Kidney tubule cell (primary cell): ENCODE results near the gene BANP.
"Not testable (repeated sequence)": the region's sequence is repeated elsewhere in the genome, so short reads cannot be mapped to it uniquely, and the experiment has no call there.

Source experiments
- DNase-seq: peaks from one replicate; pipeline ENCODE4 v3.0.0-alpha.2; 2018; ENCODE audit warnings: low spot score

The BANP gene

GRCh38 chr16:87927195-87927562 is 24.1 kb upstream of the BANP start:
- no peak for DNase-seq

- no peak for DNase-seq
These were observed 21.2 kb upstream of the BANP start for GRCh38 chr16:87929986-87930385.

- DNase-seq: no peak
These were observed 20.8 kb upstream of the BANP start for GRCh38 chr16:87930456-87930855.

- no peak for DNase-seq
These were observed 19.7 kb upstream of the BANP start for GRCh38 chr16:87931504-87931903.

- DNase-seq: not testable (repeated sequence)
These were observed 18.6 kb upstream of the BANP start for GRCh38 chr16:87932475-87933139.

GRCh38 chr16:87933140-87933495 is 18.1 kb upstream of the BANP start:
- no peak for DNase-seq

GRCh38 chr16:87934752-87935425 is 16.3 kb upstream of the BANP start:
- DNase-seq: not testable (repeated sequence)

- DNase-seq: not testable (repeated sequence)
These were observed 15.2 kb upstream of the BANP start for GRCh38 chr16:87936016-87936374.

GRCh38 chr16:87936375-87937230 is 14.6 kb upstream of the BANP start, which contains the start of gene CA5A:
Gene CA5A (minus strand): TSS chr16:87936529. CDS start chr16:87936450, 79 bp downstream.
- no peak for DNase-seq

GRCh38 chr16:87937231-87937542 is 14.0 kb upstream of the BANP start:
- not testable (repeated sequence) for DNase-seq

- DNase-seq: no peak
These were observed 12.8 kb upstream of the BANP start for GRCh38 chr16:87938412-87938949.

- DNase-seq: no peak
These were observed 11.4 kb upstream of the BANP start for GRCh38 chr16:87939562-87940423.

- no peak for DNase-seq
These were observed 8.6 kb upstream of the BANP start for GRCh38 chr16:87942680-87943079.

GRCh38 chr16:87945351-87946042 is 5.7 kb upstream of the BANP start:
- peak; percentile 77 for DNase-seq

GRCh38 chr16:87946596-87947347 is 4.5 kb upstream of the BANP start:
- no peak for DNase-seq

- DNase-seq: peak; percentile 26
These were observed 3.7 kb upstream of the BANP start for GRCh38 chr16:87947356-87948118.

GRCh38 chr16:87948119-87948545 is 3.1 kb upstream of the BANP start:
- DNase-seq: no peak

GRCh38 chr16:87948735-87949070 is 2.5 kb upstream of the BANP start:
- no peak for DNase-seq

GRCh38 chr16:87949071-87949744 is 2.0 kb upstream of the BANP start:
- DNase-seq: no peak
